ENCODE results near the gene RBMS2. TPM values are rescaled to one million over a fixed set of nuclear protein-coding genes. Genes with fewer than 3 reads are reported as not detected.
"Not testable (repeated sequence)": the region's sequence is repeated elsewhere in the genome, so short reads cannot be mapped to it uniquely, and the experiment has no call there.

The RBMS2 gene
- total RNA-seq, 4 donors from 2014 or later, result 22.8 to 39.0 (median 31.8) TPM

DNA sequence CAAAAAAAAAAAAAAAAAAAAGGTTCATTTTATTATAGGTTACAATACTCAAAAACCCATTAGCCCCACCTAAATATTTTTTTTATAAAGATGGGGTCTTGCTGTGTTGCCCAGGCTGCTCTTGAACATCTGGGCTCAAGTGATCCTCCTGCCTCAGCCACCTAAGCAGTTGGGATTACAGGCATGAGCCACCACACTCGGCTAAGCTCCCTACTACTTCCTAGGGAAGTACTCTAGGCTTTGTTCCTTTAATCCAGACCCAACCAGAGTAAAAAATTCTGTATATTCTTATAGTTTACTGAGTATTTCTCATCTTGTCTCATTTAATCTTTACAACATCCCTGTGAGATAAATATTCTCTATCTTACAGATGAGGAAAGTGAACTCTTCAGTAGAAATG lies 50.7 kb downstream of the RBMS2 start:
- Histone ChIP-seq H3K4me3 (no peak overlapping the region), H3K27ac (no peak overlapping the region), H3K27me3 (no peaks in the 10 kb centered on the region), H3K9me3 (no peaks in the 10 kb centered on the region), H3K4me1 (peaks cover 0 to 25% (median 5%) of the 10 kb centered on the region in 4 donors), H3K36me3 (peaks cover 0 to 56% (median 0%) of the 10 kb centered on the region in 3 donors)
- WGBS, 2 donors, result 69 to 78% methylated on average over 1 of the region's 1 CpG
- DNase-seq (ENCODE audit: low spot score in 2 of 2), result no peak
- no peak for TF ChIP-seq POLR2A (IDR thresholded peaks at IDR 0.05)
- TF ChIP-seq CTCF (IDR thresholded peaks at IDR 0.05), result no peak
- no peak for TF ChIP-seq EP300 (IDR thresholded peaks at IDR 0.05)

- H3K4me3 ChIP-seq, result no peak overlapping the region
- no peaks in the 10 kb centered on the region for H3K27me3 ChIP-seq
- peak overlapping the region in 1 of 4 donors; percentile 46 for H3K27ac ChIP-seq
- peaks cover 0 to 22% (median 3%) of the 10 kb centered on the region in 4 donors for H3K4me1 ChIP-seq
- DNase-seq (ENCODE audit: low spot score in 2 of 2), result no peak
- no peaks in the 10 kb centered on the region for H3K9me3 ChIP-seq
- H3K36me3 ChIP-seq, result peaks cover 0 to 44% (median 0%) of the 10 kb centered on the region in 3 donors
- TF ChIP-seq POLR2A (IDR thresholded peaks at IDR 0.05) (no peak), EP300 (IDR thresholded peaks at IDR 0.05) (no peak), CTCF (IDR thresholded peaks at IDR 0.05) (no peak)
- WGBS, 2 donors, result 32 to 40% methylated on average over 2 of the region's 2 CpGs
These were observed 52.6 kb downstream of the RBMS2 start for GRCh38 chr12:56574210-56574609.

DNA sequence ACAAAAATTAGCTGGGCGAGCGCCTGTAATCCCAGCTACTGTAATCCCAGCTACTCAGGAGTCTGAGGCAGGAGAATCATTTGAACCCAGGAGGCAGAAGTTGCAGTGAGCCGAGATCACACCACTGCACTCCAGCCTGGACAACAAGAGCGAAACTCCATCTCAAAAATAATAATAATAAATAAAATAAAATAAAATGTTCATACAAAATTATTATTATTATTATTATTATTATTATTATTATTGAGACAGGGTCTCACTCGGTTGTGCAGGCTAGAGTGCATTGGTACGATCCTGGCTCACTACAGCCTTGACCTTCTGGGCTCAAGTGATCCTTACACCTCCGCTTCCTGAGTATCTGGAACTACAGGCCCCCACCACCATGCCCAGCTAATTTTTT lies 55.6 kb downstream of the RBMS2 start:
- H3K4me1 ChIP-seq, result peaks cover 0 to 16% (median 2%) of the 10 kb centered on the region in 4 donors
- not testable (repeated sequence) for DNase-seq (ENCODE audit: low spot score in 2 of 2); H3K9me3 ChIP-seq; H3K27ac ChIP-seq; H3K4me3 ChIP-seq; H3K27me3 ChIP-seq
- H3K36me3 ChIP-seq, result peaks cover 0 to 38% (median 0%) of the 10 kb centered on the region in 3 donors
- WGBS, 2 donors, result 89 to 91% methylated on average over 7 of the region's 7 CpGs

- 91 to 92% methylated on average over 10 of the region's 10 CpGs for WGBS, 2 donors
- H3K36me3 ChIP-seq, result peaks cover 0 to 46% (median 0%) of the 10 kb centered on the region in 3 donors
- no peak for DNase-seq (ENCODE audit: low spot score in 2 of 2)
- no peaks in the 10 kb centered on the region for H3K27me3 ChIP-seq
- no peak overlapping the region for H3K4me3 ChIP-seq
- H3K27ac ChIP-seq, result no peak overlapping the region
- no peaks in the 10 kb centered on the region for H3K9me3 ChIP-seq
- peaks cover 0 to 16% (median 2%) of the 10 kb centered on the region in 4 donors for H3K4me1 ChIP-seq
- TF ChIP-seq POLR2A (IDR thresholded peaks at IDR 0.05), result no peak
- TF ChIP-seq CTCF (IDR thresholded peaks at IDR 0.05), result no peak
- TF ChIP-seq EP300 (IDR thresholded peaks at IDR 0.05), result no peak
These were observed 57.4 kb downstream of the RBMS2 start for GRCh38 chr12:56578983-56579546.

- TF ChIP-seq CTCF (IDR thresholded peaks at IDR 0.05), result no peak
- TF ChIP-seq EP300 (IDR thresholded peaks at IDR 0.05), result peak in 1 of 2 donors; percentile 13
- Histone ChIP-seq H3K4me1 (peaks cover 0 to 19% (median 2%) of the 10 kb centered on the region in 4 donors), H3K36me3 (peaks cover 0 to 27% (median 0%) of the 10 kb centered on the region in 3 donors), H3K9me3 (no peaks in the 10 kb centered on the region), H3K4me3 (no peak overlapping the region), H3K27ac (peak overlapping the region; percentile 11 to 74 (median 60)), H3K27me3 (no peaks in the 10 kb centered on the region)
- WGBS, 2 donors, result 47 to 62% methylated on average over 10 of the region's 10 CpGs
- peak in 1 of 2 donors; percentile 25 for DNase-seq (ENCODE audit: low spot score in 2 of 2)
These were observed 60.0 kb downstream of the RBMS2 start for GRCh38 chr12:56581418-56582145.

All from tibial nerve (tissue), 4 donors.